WTC11 (cell line): ENCODE measurements around the gene WWOX.

Experiments
- ESRRA ChIP-seq: sonication (generic); formaldehyde crosslinking; IDR thresholded peaks from 2 replicates; pipeline ENCODE4 v1.8.1; 2022; ENCODE audit warnings: mild to moderate bottlenecking, missing genetic modification reagents, borderline replicate concordance
- GRHL2 ChIP-seq: fragments of 250-450 bp; sonication (Bioruptor Pico); IDR thresholded peaks from 2 replicates; pipeline ENCODE4 v1.8.0; 2022; ENCODE audit warnings: mild to moderate bottlenecking, moderate library complexity; ENCODE audit not compliant: insufficient replicate concordance, severe bottlenecking
- JUN ChIP-seq: sonication (generic); formaldehyde crosslinking; IDR thresholded peaks from 2 replicates; pipeline ENCODE4 v1.8.0; 2023; ENCODE audit warnings: mild to moderate bottlenecking, missing genetic modification reagents
- MXD4 ChIP-seq: fragments of 250-450 bp; sonication (Bioruptor Pico); IDR thresholded peaks from 2 replicates; pipeline ENCODE4 v1.8.0; 2021; ENCODE audit warnings: mild to moderate bottlenecking, moderate library complexity, borderline replicate concordance
- PRRX2 ChIP-seq: fragments of 250-450 bp; sonication (Bioruptor Pico); IDR thresholded peaks from 2 replicates; pipeline ENCODE4 v1.8.0; 2021; ENCODE audit warnings: mild to moderate bottlenecking
- ZNF138 ChIP-seq: sonication (generic); formaldehyde crosslinking; conservative IDR thresholded peaks from 2 replicates; pipeline ENCODE4 v1.8.1; 2022; ENCODE audit warnings: mild to moderate bottlenecking, moderate library complexity, missing genetic modification reagents
- ZNF232 ChIP-seq: sonication (generic); formaldehyde crosslinking; IDR thresholded peaks from 2 replicates; pipeline ENCODE4 v1.8.0; 2022; ENCODE audit warnings: mild to moderate bottlenecking, missing genetic modification reagents
- ZNF263 ChIP-seq: sonication (generic); formaldehyde crosslinking; IDR thresholded peaks from 2 replicates; pipeline ENCODE4 v1.8.1; 2022; ENCODE audit warnings: low read depth, mild to moderate bottlenecking, moderate library complexity, missing genetic modification reagents
- TF ChIP-seq, protein P1 (sequence below): sonication (generic); formaldehyde crosslinking; IDR thresholded peaks from 2 replicates; pipeline ENCODE4 v1.8.0; 2023; ENCODE audit warnings: missing genetic modification reagents
- TF ChIP-seq, protein P2 (sequence below): fragments of 200-600 bp; IDR thresholded peaks from 2 replicates; pipeline ENCODE4 v1.8.0; 2022; ENCODE audit warnings: antibody characterized with exemption
- TF ChIP-seq, protein P3 (sequence below): sonication (generic); formaldehyde crosslinking; IDR thresholded peaks from 2 replicates; pipeline ENCODE4 v1.8.1; 2023; ENCODE audit warnings: mild to moderate bottlenecking, missing genetic modification reagents, moderate library complexity
- TF ChIP-seq, protein P4 (sequence below): sonication (generic); formaldehyde crosslinking; IDR thresholded peaks from 2 replicates; pipeline ENCODE4 v1.8.1; 2022; ENCODE audit warnings: mild to moderate bottlenecking, missing genetic modification reagents, moderate library complexity, borderline replicate concordance
- TF ChIP-seq, protein P5 (sequence below): sonication (generic); formaldehyde crosslinking; IDR thresholded peaks from 2 replicates; pipeline ENCODE4 v1.8.1; 2023; ENCODE audit warnings: mild to moderate bottlenecking, moderate library complexity, missing genetic modification reagents
- TF ChIP-seq, protein P6 (sequence below): sonication (generic); formaldehyde crosslinking; IDR thresholded peaks from 2 replicates; pipeline ENCODE4 v1.8.1; 2022; ENCODE audit warnings: low read depth, mild to moderate bottlenecking, moderate library complexity, missing genetic modification reagents, borderline replicate concordance

DNA sequence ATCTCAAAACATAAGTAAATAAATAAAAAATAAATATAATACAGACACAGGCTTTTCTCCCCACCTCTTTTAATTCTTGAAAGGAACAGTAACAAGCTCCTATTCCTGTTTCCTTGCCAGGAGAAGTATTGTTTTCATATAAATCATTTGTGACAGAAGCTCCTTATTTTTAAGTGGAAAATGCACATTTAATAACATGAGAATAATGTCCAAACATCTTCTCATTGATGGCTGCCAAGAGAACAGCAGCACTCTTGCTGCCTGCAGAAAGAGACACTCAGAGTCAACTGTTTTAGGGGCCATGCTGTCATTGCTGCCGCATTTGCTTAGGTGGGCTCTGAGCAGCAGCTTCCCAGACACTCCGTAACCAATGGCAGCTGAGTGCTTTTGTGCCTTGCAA lies 580.1 kb downstream of the WWOX start:
- TF ChIP-seq, protein P1, sequence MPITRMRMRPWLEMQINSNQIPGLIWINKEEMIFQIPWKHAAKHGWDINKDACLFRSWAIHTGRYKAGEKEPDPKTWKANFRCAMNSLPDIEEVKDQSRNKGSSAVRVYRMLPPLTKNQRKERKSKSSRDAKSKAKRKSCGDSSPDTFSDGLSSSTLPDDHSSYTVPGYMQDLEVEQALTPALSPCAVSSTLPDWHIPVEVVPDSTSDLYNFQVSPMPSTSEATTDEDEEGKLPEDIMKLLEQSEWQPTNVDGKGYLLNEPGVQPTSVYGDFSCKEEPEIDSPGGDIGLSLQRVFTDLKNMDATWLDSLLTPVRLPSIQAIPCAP (CRISPR knock-in tag): no peak
- no peak for TF ChIP-seq GRHL2
- no peak for TF ChIP-seq ESRRA (CRISPR knock-in tag)
- TF ChIP-seq, protein P2, sequence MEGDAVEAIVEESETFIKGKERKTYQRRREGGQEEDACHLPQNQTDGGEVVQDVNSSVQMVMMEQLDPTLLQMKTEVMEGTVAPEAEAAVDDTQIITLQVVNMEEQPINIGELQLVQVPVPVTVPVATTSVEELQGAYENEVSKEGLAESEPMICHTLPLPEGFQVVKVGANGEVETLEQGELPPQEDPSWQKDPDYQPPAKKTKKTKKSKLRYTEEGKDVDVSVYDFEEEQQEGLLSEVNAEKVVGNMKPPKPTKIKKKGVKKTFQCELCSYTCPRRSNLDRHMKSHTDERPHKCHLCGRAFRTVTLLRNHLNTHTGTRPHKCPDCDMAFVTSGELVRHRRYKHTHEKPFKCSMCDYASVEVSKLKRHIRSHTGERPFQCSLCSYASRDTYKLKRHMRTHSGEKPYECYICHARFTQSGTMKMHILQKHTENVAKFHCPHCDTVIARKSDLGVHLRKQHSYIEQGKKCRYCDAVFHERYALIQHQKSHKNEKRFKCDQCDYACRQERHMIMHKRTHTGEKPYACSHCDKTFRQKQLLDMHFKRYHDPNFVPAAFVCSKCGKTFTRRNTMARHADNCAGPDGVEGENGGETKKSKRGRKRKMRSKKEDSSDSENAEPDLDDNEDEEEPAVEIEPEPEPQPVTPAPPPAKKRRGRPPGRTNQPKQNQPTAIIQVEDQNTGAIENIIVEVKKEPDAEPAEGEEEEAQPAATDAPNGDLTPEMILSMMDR: no peak
- TF ChIP-seq, protein P3, sequence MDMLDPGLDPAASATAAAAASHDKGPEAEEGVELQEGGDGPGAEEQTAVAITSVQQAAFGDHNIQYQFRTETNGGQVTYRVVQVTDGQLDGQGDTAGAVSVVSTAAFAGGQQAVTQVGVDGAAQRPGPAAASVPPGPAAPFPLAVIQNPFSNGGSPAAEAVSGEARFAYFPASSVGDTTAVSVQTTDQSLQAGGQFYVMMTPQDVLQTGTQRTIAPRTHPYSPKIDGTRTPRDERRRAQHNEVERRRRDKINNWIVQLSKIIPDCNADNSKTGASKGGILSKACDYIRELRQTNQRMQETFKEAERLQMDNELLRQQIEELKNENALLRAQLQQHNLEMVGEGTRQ (CRISPR knock-in tag): no peak
- TF ChIP-seq JUN (CRISPR knock-in tag): no peak
- TF ChIP-seq PRRX2 (CRISPR knock-in tag): no peak
- TF ChIP-seq MXD4 (CRISPR knock-in tag): no peak
- TF ChIP-seq ZNF263 (CRISPR knock-in tag): no peak
- TF ChIP-seq, protein P4, sequence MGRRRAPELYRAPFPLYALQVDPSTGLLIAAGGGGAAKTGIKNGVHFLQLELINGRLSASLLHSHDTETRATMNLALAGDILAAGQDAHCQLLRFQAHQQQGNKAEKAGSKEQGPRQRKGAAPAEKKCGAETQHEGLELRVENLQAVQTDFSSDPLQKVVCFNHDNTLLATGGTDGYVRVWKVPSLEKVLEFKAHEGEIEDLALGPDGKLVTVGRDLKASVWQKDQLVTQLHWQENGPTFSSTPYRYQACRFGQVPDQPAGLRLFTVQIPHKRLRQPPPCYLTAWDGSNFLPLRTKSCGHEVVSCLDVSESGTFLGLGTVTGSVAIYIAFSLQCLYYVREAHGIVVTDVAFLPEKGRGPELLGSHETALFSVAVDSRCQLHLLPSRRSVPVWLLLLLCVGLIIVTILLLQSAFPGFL (CRISPR knock-in tag): no peak
- TF ChIP-seq, protein P5, sequence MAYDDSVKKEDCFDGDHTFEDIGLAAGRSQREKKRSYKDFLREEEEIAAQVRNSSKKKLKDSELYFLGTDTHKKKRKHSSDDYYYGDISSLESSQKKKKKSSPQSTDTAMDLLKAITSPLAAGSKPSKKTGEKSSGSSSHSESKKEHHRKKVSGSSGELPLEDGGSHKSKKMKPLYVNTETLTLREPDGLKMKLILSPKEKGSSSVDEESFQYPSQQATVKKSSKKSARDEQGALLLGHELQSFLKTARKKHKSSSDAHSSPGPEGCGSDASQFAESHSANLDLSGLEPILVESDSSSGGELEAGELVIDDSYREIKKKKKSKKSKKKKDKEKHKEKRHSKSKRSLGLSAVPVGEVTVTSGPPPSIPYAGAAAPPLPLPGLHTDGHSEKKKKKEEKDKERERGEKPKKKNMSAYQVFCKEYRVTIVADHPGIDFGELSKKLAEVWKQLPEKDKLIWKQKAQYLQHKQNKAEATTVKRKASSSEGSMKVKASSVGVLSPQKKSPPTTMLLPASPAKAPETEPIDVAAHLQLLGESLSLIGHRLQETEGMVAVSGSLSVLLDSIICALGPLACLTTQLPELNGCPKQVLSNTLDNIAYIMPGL (CRISPR knock-in tag): no peak
- no peak for TF ChIP-seq ZNF232 (CRISPR knock-in tag)
- TF ChIP-seq, protein P6, sequence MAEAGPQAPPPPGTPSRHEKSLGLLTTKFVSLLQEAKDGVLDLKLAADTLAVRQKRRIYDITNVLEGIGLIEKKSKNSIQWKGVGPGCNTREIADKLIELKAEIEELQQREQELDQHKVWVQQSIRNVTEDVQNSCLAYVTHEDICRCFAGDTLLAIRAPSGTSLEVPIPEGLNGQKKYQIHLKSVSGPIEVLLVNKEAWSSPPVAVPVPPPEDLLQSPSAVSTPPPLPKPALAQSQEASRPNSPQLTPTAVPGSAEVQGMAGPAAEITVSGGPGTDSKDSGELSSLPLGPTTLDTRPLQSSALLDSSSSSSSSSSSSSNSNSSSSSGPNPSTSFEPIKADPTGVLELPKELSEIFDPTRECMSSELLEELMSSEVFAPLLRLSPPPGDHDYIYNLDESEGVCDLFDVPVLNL (CRISPR knock-in tag): no peak
- no peak for TF ChIP-seq ZNF138 (CRISPR knock-in tag)
